ENCODE measurements around the gene KRTAP2-1. TPM values are rescaled to one million over a fixed set of nuclear protein-coding genes. Genes with fewer than 3 reads are reported as not detected.

KRTAP2-1 gene
- total and polyA plus RNA-seq, 2 experiments from 2014 or later: not detected

- no peak for TF ChIP-seq POLR2AphosphoS5 (IDR thresholded peaks at IDR 0.05; ENCODE audit: low read depth)
- TF ChIP-seq JUNB (IDR thresholded peaks at IDR 0.05; ENCODE audit: unreplicated experiment): no peak
- no peak for TF ChIP-seq ZNF462 (CRISPR knock-in tag; IDR thresholded peaks at IDR 0.05)
- no peak for TF ChIP-seq ZNF331 (CRISPR knock-in tag; IDR thresholded peaks at IDR 0.05; ENCODE audit: low read depth)
- no peak for TF ChIP-seq CTCF (conservative IDR thresholded peaks at IDR 0.05; ENCODE audit: low read depth in 2 of 2)
- no peak for TF ChIP-seq EZH2 (IDR thresholded peaks at IDR 0.05; ENCODE audit: low read depth, unreplicated experiment)
- TF ChIP-seq STAT1 (IDR thresholded peaks at IDR 0.05; ENCODE audit: unreplicated experiment): no peak
- TF ChIP-seq REST (IDR thresholded peaks at IDR 0.05; ENCODE audit: unreplicated experiment): no peak
- TF ChIP-seq ETS1 (IDR thresholded peaks at IDR 0.05): no peak
- no peak for TF ChIP-seq ZNF114 (CRISPR knock-in tag; IDR thresholded peaks at IDR 0.05)
- no peak for TF ChIP-seq CREB1 (CRISPR knock-in tag; IDR thresholded peaks at IDR 0.05; ENCODE audit: low read depth)
- no peak for TF ChIP-seq EZH2phosphoT487 (IDR thresholded peaks at IDR 0.05; ENCODE audit: unreplicated experiment)
- H2AFZ ChIP-seq: no peak overlapping the region
- 0 out of 2 replicates have a peak, but pooled peaks cover 6% of the 10 kb centered on the region for H3K4me1 ChIP-seq (ENCODE audit: insufficient read depth)
- DNase-seq (ENCODE audit: low spot score) (no peak), ATAC-seq (no peak)
- no peak overlapping the region for H3K27ac ChIP-seq (ENCODE audit: low read depth)
- H3F3A ChIP-seq (replicated peaks; ENCODE audit: low read depth): no peaks in the 10 kb centered on the region
- H3K36me3 Mint-ChIP-seq (ENCODE audit: low read depth): no peaks in the 10 kb centered on the region
- H3K4me1 Mint-ChIP-seq: peaks cover 4% of the 10 kb centered on the region
- H3K27me3 Mint-ChIP-seq (ENCODE audit: insufficient read depth, low read depth, poor library complexity): no peaks in the 10 kb centered on the region
- H3K9me3 Mint-ChIP-seq: 0 out of 3 replicates have a peak, but pooled peaks cover 3% of the 10 kb centered on the region
- no peak overlapping the region for H3K4me2 ChIP-seq
- H3K4me3 ChIP-seq: no peak overlapping the region
- H3K36me3 ChIP-seq (ENCODE audit: insufficient read depth): no peaks in the 10 kb centered on the region
- H3K27me3 ChIP-seq (ENCODE audit: insufficient read depth): no peaks in the 10 kb centered on the region
- H3K9me2 ChIP-seq (ENCODE audit: insufficient read depth): no peaks in the 10 kb centered on the region; the same call in 1 of the 2 replicates
- no peaks in the 10 kb centered on the region for H3K79me2 ChIP-seq (replicated peaks; ENCODE audit: insufficient read depth)
- no peaks in the 10 kb centered on the region for H4K20me1 ChIP-seq (replicated peaks; ENCODE audit: insufficient read depth)
- H3K27ac Mint-ChIP-seq: no peak overlapping the region
- H3K4me3 Mint-ChIP-seq: no peak overlapping the region
Observed at GRCh38 chr17:41061964-41062363, 14.8 kb upstream of the KRTAP2-1 start.

Measured in GM23338 (cell line).